ENCODE data around the gene ZNF146.
"Not testable (repeated sequence)": the region's sequence is repeated elsewhere in the genome, so short reads cannot be mapped to it uniquely, and the experiment has no call there.

The ZNF146 gene

GRCh38 chr19:36212895-36213294, 2.0 kb upstream of the ZNF146 start:
- FAIRE-seq = no peak
- TF ChIP-seq CTCF (IDR thresholded peaks at IDR 0.05; ENCODE audit: insufficient read depth, missing control alignments) = no peak
- no peak for DNase-seq (ENCODE audit: insufficient read length, low spot score)

- no peak for FAIRE-seq
- DNase-seq (ENCODE audit: insufficient read length, low spot score) = no peak
These were observed 594 bp downstream of the ZNF146 start for GRCh38 chr19:36215276-36216123.

GRCh38 chr19:36221474-36221873, 6.6 kb downstream of the ZNF146 start:
- DNase-seq (ENCODE audit: insufficient read length, low spot score) = no peak
- no peak for TF ChIP-seq CTCF (IDR thresholded peaks at IDR 0.05; ENCODE audit: insufficient read depth, missing control alignments)
- FAIRE-seq = no peak

More at GRCh38 chr19:36215276-36216123, 594 bp downstream of the ZNF146 start:
- TF ChIP-seq CTCF (IDR thresholded peaks at IDR 0.05; ENCODE audit: insufficient read depth, missing control alignments) = no peak

- FAIRE-seq = no peak
- no peak for DNase-seq (ENCODE audit: insufficient read length, low spot score)
- no peak for TF ChIP-seq CTCF (IDR thresholded peaks at IDR 0.05; ENCODE audit: insufficient read depth, missing control alignments)
These were observed 7.6 kb downstream of the ZNF146 start for GRCh38 chr19:36222503-36222902.

- TF ChIP-seq CTCF (IDR thresholded peaks at IDR 0.05; ENCODE audit: insufficient read depth, missing control alignments) = no peak
- DNase-seq (ENCODE audit: insufficient read length, low spot score) = no peak
- FAIRE-seq = no peak
These were observed 10.4 kb downstream of the ZNF146 start for GRCh38 chr19:36225219-36225892.

- not testable (repeated sequence) for FAIRE-seq; DNase-seq (ENCODE audit: insufficient read length, low spot score)
These were observed 18.7 kb downstream of the ZNF146 start for GRCh38 chr19:36233626-36234025.

GRCh38 chr19:36236304-36236945, 21.5 kb downstream of the ZNF146 start:
- DNase-seq (ENCODE audit: insufficient read length, low spot score) (no peak), FAIRE-seq (no peak)
- TF ChIP-seq CTCF (IDR thresholded peaks at IDR 0.05; ENCODE audit: insufficient read depth, missing control alignments) = no peak
